GM19035 (cell line): ENCODE measurements around the gene ARHGAP35.

ENCODE experiments used
- ATAC-seq: cut with Tn5 transposase; IDR thresholded peaks from one replicate; pipeline ENCODE4 v1.9.1; 2021; ENCODE audit not compliant: unreplicated experiment

ARHGAP35 gene

DNA sequence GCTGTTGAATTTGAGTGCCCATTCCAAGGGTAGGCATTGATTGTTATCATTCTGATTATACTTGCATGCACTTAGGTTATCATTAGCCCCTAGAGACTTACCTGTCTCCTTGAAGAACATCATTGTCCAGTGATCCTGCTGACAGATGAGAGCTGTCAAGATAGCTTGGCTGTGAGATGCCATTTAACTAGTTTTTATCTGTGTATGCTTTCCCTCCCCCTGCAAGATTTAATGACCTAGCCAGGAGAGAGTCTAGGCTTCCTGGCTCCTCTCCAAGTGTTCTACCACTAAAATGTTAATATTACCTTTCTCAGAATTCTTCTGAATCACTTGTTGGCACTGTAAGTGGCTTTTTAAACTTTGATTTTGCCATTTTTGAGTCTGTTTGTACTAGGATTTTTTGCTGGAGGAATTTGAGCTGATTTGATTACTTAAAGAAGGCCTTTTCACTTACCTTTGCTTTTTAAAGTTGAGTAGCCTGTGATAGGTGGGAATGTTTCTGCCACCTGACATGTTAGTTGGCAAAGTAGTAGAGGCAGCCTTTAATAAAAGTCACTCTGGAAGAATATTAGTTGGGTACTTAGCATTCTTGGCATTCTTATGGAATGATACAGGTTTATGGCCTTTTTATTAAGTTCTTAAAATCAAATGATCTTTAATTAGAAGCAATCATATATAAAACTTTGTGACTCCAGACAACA lies 41.1 kb downstream of the ARHGAP35 start:
- ATAC-seq, result no peak

DNA sequence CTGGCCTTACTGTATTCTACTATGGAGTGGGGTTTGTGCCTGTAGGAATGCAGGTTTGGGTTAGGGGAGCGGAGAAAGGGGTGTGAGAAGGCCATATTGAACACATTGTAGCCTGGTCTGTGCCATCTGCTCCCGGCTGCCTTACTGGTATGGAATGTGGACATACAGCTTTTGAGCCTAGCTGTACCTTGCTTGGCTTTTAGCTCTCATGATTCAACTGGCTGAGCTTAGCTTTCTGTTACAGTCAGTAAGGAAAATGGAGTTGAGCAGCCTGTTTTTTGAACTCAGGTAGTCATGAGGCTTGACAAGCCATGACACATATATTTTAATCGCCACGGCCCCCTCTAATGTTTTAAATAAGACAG lies 41.6 kb downstream of the ARHGAP35 start:
- no peak for ATAC-seq

DNA sequence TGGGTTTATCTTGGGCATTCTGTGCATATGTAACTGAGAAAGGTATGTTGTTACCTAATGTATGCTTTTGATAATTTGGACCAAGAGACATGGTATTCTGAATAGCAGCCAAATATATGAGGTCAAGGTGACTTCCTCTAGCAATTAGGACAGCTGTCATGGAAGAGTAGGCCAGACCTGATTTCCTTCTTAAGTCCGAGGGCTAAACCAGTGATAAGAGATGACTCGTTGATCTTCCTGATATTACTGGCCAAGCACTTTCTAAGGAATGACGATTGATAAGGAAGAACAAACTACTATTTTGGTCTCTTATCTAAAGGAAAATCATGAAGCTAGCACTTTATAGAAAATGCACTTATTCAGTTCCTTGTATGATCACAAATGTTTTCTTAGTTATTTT lies 42.7 kb downstream of the ARHGAP35 start:
- no peak for ATAC-seq

DNA sequence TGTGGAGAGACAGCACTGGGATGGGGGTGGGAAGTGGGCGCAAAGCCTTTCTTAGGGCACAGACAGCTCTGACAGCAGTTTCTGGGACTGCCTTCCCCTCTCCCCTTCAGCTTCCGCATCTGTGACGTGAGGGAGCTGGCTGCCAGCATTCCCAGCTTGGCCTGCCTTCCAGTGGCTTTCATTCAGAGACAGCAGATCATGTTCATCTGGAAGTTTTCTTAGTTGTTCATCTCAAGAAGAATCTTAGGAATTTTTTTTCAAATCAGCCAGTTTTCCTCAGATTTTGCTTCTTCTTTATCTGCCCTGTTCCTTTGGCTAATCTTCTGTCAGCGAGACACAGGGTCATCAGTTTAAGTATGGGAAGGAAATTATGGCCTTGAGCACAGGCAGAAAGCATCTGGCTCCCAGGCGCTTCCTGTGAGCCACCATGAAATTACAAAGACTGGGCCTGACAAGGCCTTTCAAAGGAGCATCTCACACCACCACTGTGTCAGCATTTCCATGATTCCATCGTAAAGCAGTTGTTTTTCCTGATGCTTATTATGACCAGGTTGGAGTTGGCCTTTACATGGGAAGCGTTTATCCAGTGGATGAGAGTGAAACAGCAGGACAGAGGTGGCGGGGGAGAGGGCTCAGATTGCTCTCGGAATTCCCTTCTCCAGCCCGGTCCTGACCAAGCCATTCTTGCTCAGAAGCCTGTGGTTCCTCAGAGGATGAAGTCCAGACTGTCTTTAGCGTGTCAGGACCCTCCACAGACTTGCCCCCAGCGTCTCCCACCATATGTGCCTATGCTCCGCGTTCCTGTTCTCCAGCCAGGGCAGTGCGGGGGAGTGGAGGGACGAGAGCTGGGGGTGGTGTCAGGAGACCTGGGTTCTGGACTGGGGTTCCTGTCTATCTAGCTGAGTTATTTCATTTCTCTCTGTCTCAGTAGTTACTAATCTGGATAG lies 43.6 kb downstream of the ARHGAP35 start:
- ATAC-seq, result no peak

DNA sequence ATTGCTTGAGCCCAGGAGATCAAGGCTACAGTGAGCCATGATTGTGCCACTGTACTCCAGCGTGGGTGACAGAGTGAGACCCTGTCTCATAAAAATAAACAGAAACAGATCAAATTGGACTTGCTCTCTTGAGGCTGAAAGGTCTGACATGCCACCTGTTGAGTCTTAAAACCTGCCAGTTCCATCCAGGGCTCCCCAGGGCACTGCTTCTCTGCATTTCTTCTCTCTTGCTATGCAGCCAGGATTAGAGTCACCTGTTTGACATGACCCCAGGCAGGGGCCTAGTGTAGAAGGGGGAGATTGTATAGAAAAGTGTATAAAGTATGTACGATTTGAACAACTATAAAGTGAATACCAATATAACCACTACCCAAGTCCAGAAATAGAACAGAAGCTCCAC lies 45.4 kb downstream of the ARHGAP35 start:
- no peak for ATAC-seq

DNA sequence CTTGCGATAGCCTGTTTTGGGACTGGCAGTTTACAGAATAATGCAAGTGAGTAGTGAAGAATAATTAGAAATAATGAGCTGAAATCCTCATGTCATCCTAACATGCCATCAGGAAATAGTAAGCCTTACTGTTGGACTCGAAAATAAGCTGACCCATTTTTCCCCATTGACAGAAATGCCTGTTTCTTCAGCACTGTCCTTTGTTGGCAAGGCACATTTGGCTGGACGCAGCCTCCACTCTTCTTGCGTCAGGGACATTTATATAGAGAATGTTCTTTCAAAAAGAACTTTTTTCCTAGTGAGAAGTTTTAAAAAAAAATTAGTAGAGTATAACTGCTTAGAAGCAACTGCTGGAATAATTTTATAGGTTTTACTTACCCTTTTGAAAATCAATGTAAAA lies 47.1 kb downstream of the ARHGAP35 start:
- no peak for ATAC-seq

DNA sequence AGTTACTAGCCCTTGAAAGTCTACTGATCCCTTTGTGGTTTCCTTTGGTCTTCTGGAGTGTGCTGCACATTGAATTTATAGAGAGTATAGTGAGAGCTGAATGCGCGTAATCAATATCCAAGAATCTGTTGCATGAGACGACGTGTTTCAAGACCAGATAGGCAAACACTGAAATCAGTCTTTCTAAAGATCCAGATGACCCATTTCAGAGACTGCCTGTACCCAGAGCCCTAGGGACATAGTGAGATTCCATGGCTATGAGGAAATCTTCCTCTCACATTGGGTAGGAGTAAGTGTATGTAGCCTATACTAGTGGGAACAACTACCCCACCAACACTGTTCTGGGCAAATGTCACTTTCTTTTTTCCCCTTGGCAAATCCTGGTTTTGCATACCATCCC lies 48.6 kb downstream of the ARHGAP35 start:
- no peak for ATAC-seq
